H1 (cell line): ENCODE results near the gene REM1. TPM values are rescaled to one million over a fixed set of nuclear protein-coding genes. Genes with fewer than 3 reads are reported as not detected.

Experiments
- BACH1 ChIP-seq: IDR thresholded peaks from 2 replicates; pipeline ENCODE4 v1.6.1; 2012; ENCODE audit warnings: low read length, improper control_type of control experiment
- CBX8 ChIP-seq: fragments of 300-800, 300-1000 bp; sonication (generic); IDR thresholded peaks from 2 replicates; pipeline ENCODE4 v1.7.1; 2016; ENCODE audit warnings: low read depth, low read length, borderline replicate concordance
- EP300 ChIP-seq, 2 experiments: IDR thresholded peaks; 1 replicate in 1 of 2; 2 replicates in 1 of 2; pipeline ENCODE4 v1.6.1; 2011 to 2012; ENCODE audit warnings: low read depth in 2 of 2, low read length in 2 of 2, mild to moderate bottlenecking in 2 of 2, borderline replicate concordance in 1 of 2, inconsistent platforms in 1 of 2, moderate library complexity in 1 of 2
- FOSL1 ChIP-seq: IDR thresholded peaks from 2 replicates; pipeline ENCODE4 v1.6.1; 2011; ENCODE audit warnings: mild to moderate bottlenecking, low read depth, low read length, moderate library complexity; ENCODE audit not compliant: insufficient read depth
- KDM4A ChIP-seq: IDR thresholded peaks from one replicate; pipeline ENCODE4 v1.7.1; 2012; ENCODE audit warnings: low read depth, mild to moderate bottlenecking, moderate library complexity, low read length, inconsistent platforms; ENCODE audit not compliant: severe bottlenecking
- NANOG ChIP-seq: IDR thresholded peaks from 2 replicates; pipeline ENCODE4 v1.6.1; 2011; ENCODE audit warnings: low read length, low read depth, mild to moderate bottlenecking, inconsistent platforms; ENCODE audit not compliant: insufficient read depth, poor library complexity, severe bottlenecking
- POLR2AphosphoS5 ChIP-seq: IDR thresholded peaks from 2 replicates; pipeline ENCODE4 v1.6.1; 2011; ENCODE audit warnings: low read depth, low read length
- SIN3A ChIP-seq, 2 experiments: IDR thresholded peaks in 1 of 2; conservative IDR thresholded peaks in 1 of 2; 2 replicates each; pipeline ENCODE4 v1.6.1; 2011 to 2012; ENCODE audit warnings: low read length in 2 of 2, improper control_type of control experiment in 1 of 2, low read depth in 1 of 2, mild to moderate bottlenecking in 1 of 2
- SP1 ChIP-seq: IDR thresholded peaks from 2 replicates; pipeline ENCODE4 v1.6.1; 2011; ENCODE audit warnings: low read depth, low read length
- TEAD4 ChIP-seq: IDR thresholded peaks from 2 replicates; pipeline ENCODE4 v1.6.1; 2012; ENCODE audit warnings: low read depth, low read length, inconsistent platforms, mixed read lengths
- polyA plus RNA-seq, 7 experiments: library from polyadenylated mRNA; depleted of rRNA in 3 of 7; stranded (reverse) in 5 of 7; unstranded in 2 of 7; fragments of >200 nt in 5 of 7; fragments of 200-250 nt in 2 of 7; gene quantifications; 1 replicate in 5 of 7; 2 replicates in 1 of 7; 4 replicates in 1 of 7; pipeline versions ENCODE4 v1.2.1 to v1.2.3, GENCODE V29; 2011 to 2013; ENCODE audit warnings: missing spikeins in 2 of 7, mixed read lengths in 2 of 7
- total RNA-seq: library from RNA; stranded (reverse); fragmentation: NEBNext Ultra II Directional; extraction: Animal tissue kit (Norgen Biotek cat#: 25700); gene quantifications from 2 replicates; pipeline ENCODE4 v1.2.1, GENCODE V29; 2021
- TF ChIP-seq, protein P1 (sequence below): IDR thresholded peaks from 2 replicates; pipeline ENCODE4 v1.6.1; 2011; ENCODE audit warnings: low read depth, mild to moderate bottlenecking, low read length; ENCODE audit not compliant: insufficient read depth

REM1 gene
- total and polyA plus RNA-seq, 2 of the 8 experiments (the other 6 are each of a cell fraction or from before 2014, with no cell fraction given) = 0.05 TPM; not detected in 1

- TF ChIP-seq EP300 (IDR thresholded peaks at IDR 0.05; ENCODE audit: borderline replicate concordance in 1 of 2, low read depth in 2 of 2, low read length in 2 of 2) (peak; percentile 23 to 71; a peak in 1 of 3 replicates), NANOG (peak; percentile 45), POLR2AphosphoS5 (peak; percentile 99), SIN3A (conservative IDR thresholded peaks at IDR 0.05 in 1 of 2, IDR thresholded peaks at IDR 0.05 in 1 of 2; ENCODE audit: low read depth in 1 of 2, low read length in 2 of 2) (peak; percentile 87 to 90; a peak in 3 of 4 replicates), FOSL1 (peak; percentile 77; the same call in 1 of the 2 replicates), TEAD4 (0 out of 2 replicates have a peak, but pooled peaks have one; percentile 45), CBX8 (no peak), BACH1 (no peak), KDM4A (peak; percentile 96), SP1 (0 out of 2 replicates have a peak, but pooled peaks have one; percentile 56)
- TF ChIP-seq, protein P1, sequence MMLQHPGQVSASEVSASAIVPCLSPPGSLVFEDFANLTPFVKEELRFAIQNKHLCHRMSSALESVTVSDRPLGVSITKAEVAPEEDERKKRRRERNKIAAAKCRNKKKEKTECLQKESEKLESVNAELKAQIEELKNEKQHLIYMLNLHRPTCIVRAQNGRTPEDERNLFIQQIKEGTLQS = 0 out of 2 replicates have a peak, but pooled peaks have one; percentile 24
These were observed 39.3 kb downstream of the REM1 start, which contains the start of gene HM13 (continued) for GRCh38 chr20:31514154-31515071.
